ENCODE data around the gene RAB40B. TPM values are rescaled to one million over a fixed set of nuclear protein-coding genes. Genes with fewer than 3 reads are reported as not detected.

RAB40B gene
- total and polyA plus RNA-seq, 2 of the 13 experiments (the other 11 are each of a cell fraction or from before 2014, with no cell fraction given), result 6.2 to 6.5 TPM

GRCh38 chr17:82614095-82614631, 84.3 kb downstream of the RAB40B start (continued):
- TF ChIP-seq, protein P1, sequence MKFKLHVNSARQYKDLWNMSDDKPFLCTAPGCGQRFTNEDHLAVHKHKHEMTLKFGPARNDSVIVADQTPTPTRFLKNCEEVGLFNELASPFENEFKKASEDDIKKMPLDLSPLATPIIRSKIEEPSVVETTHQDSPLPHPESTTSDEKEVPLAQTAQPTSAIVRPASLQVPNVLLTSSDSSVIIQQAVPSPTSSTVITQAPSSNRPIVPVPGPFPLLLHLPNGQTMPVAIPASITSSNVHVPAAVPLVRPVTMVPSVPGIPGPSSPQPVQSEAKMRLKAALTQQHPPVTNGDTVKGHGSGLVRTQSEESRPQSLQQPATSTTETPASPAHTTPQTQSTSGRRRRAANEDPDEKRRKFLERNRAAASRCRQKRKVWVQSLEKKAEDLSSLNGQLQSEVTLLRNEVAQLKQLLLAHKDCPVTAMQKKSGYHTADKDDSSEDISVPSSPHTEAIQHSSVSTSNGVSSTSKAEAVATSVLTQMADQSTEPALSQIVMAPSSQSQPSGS (CRISPR knock-in tag; IDR thresholded peaks at IDR 0.05), result no peak
- TF ChIP-seq NKX3-1 (CRISPR knock-in tag; IDR thresholded peaks at IDR 0.05) (no peak), ZBTB46 (CRISPR knock-in tag; IDR thresholded peaks at IDR 0.05; ENCODE audit: borderline replicate concordance) (no peak), AGO2 (optimal IDR thresholded peaks at IDR 0.05; ENCODE audit: low read depth, low read length) (peak; percentile 16), ZFY (CRISPR knock-in tag; IDR thresholded peaks at IDR 0.05) (no peak)

- WGBS (ENCODE audit: low lambda C conversion rate), result 96% methylated on average over 37 of the region's 37 CpGs
- peak; percentile 76 for ATAC-seq
- H3K27ac ChIP-seq (ENCODE audit: extremely low read length, insufficient read depth, low read length), result no peak overlapping the region
- no peaks in the 10 kb centered on the region for H3K4me1 ChIP-seq (ENCODE audit: insufficient read depth, low read length)
- no peak for FAIRE-seq
- no peak overlapping the region for H3K4me2 ChIP-seq (ENCODE audit: low read depth, low read length)
- POLR2A ChIA-PET, result no interaction called here
- no peaks in the 10 kb centered on the region for H3K79me2 ChIP-seq (ENCODE audit: insufficient read depth, low read length)
- H3K36me3 ChIP-seq (replicated peaks in 1 of 2; ENCODE audit: control insufficient read depth in 1 of 2, insufficient read depth in 2 of 2, low read length in 2 of 2), result peaks cover 28 to 39% of the 10 kb centered on the region in 2 experiments
- no peak for DNase-seq (ENCODE audit: low spot score)
- no peaks in the 10 kb centered on the region for H4K20me1 ChIP-seq (ENCODE audit: insufficient read depth, low read length)
- CTCF ChIA-PET (ENCODE audit: low intra/inter-chr PET ratio, low total read pairs), result no interaction called here
- intact Hi-C loops (cut with micrococcal nuclease; ENCODE audit: unreplicated experiment) (no loop called here), in situ Hi-C loops (cut with HindIII; ENCODE audit: extremely low pct_ligation_motif_present, low pct_unique_long_range_greater_than_20kb) (no loop called here)
- no TSS peak for BruUV-seq (replicated peaks)
- no peak overlapping the region for H3K9ac ChIP-seq (ENCODE audit: insufficient read depth, low read depth, low read length)
- no peaks in the 10 kb centered on the region for H3K27me3 ChIP-seq (ENCODE audit: control insufficient read depth in 1 of 2, insufficient read depth in 2 of 2, low read length in 2 of 2)
- H3K9me3 ChIP-seq (ENCODE audit: low read length), result no peaks in the 10 kb centered on the region
- H3K4me3 ChIP-seq (replicated peaks in 1 of 3; ENCODE audit: insufficient read depth in 1 of 3, low read depth in 2 of 3, low read length in 3 of 3), result no peak overlapping the region
- no peak overlapping the region for H2AFZ ChIP-seq (ENCODE audit: low read length)
- TF ChIP-seq STAG1 (CRISPR knock-in tag; IDR thresholded peaks at IDR 0.05) (no peak), NR3C1 (CRISPR knock-in tag; IDR thresholded peaks at IDR 0.05) (no peak), NR1H2 (CRISPR knock-in tag; IDR thresholded peaks at IDR 0.05; ENCODE audit: borderline replicate concordance, low read depth) (no peak), EZH2 (conservative IDR thresholded peaks at IDR 0.05; ENCODE audit: low read depth, low read length) (no peak), POLR2AphosphoS5 (IDR thresholded peaks at IDR 0.05; ENCODE audit: low read depth, low read length) (0 out of 2 replicates have a peak, but pooled peaks have one; percentile 25), RAD51 (IDR thresholded peaks at IDR 0.05; ENCODE audit: borderline replicate concordance) (no peak), ZBTB21 (CRISPR knock-in tag; IDR thresholded peaks at IDR 0.05) (no peak), MBD4 (IDR thresholded peaks at IDR 0.05; ENCODE audit: borderline replicate concordance, low read length) (no peak)
- TF ChIP-seq, protein P2, sequence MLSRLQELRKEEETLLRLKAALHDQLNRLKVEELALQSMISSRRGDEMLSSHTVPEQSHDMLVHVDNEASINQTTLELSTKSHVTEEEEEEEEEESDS (CRISPR knock-in tag; IDR thresholded peaks at IDR 0.05; ENCODE audit: borderline replicate concordance), result no peak
- TF ChIP-seq, protein P3, sequence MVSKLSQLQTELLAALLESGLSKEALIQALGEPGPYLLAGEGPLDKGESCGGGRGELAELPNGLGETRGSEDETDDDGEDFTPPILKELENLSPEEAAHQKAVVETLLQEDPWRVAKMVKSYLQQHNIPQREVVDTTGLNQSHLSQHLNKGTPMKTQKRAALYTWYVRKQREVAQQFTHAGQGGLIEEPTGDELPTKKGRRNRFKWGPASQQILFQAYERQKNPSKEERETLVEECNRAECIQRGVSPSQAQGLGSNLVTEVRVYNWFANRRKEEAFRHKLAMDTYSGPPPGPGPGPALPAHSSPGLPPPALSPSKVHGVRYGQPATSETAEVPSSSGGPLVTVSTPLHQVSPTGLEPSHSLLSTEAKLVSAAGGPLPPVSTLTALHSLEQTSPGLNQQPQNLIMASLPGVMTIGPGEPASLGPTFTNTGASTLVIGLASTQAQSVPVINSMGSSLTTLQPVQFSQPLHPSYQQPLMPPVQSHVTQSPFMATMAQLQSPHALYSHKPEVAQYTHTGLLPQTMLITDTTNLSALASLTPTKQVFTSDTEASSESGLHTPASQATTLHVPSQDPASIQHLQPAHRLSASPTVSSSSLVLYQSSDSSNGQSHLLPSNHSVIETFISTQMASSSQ (IDR thresholded peaks at IDR 0.05; ENCODE audit: low read depth), result no peak
- TF ChIP-seq, protein P3 (CRISPR knock-in tag; IDR thresholded peaks at IDR 0.05; ENCODE audit: borderline replicate concordance), result no peak
These were observed 85.0 kb downstream of the RAB40B start for GRCh38 chr17:82613283-82614094.
